ENCODE measurements around the gene RSBN1. TPM values are rescaled to one million over a fixed set of nuclear protein-coding genes. Genes with fewer than 3 reads are reported as not detected.

The RSBN1 gene
- total and polyA plus RNA-seq, 10 of the 15 experiments (the other 5 are each of a cell fraction or from before 2014, with no cell fraction given): 2.9 to 26.8 (median 11.5) TPM

DNA sequence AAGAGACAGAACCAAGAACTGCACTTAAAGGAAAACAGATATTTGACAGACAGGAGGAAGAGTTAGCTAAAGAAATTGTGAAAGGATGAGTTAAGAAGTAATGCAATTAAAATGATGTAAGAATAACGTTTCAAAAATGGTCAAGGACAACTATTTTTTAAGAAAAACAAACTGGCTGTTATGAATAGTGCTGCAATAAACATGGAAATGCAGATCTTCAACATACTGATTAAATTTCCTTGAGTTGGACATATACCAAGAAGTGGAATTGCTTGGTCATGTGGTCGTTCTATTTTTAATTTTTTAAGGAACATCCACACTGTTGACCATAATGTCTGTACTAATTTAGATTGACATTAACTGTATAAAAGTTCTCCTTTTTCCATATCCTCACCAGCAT is 29.9 kb downstream of the RSBN1 start:
- Histone ChIP-seq H2AFZ (ENCODE audit: control insufficient read depth, low read depth, low read length) (no peak overlapping the region), H3K79me2 (ENCODE audit: control insufficient read depth, insufficient read depth, low read length) (peaks cover 64% of the 10 kb centered on the region), H3K36me3 (ENCODE audit: control insufficient read depth in 2 of 2, insufficient read depth in 2 of 2, low read length in 1 of 2) (0 out of 4 replicates have a peak, but pooled peaks cover 0 to under 1% of the 10 kb centered on the region in 2 experiments), H3K4me1 (ENCODE audit: control insufficient read depth, insufficient read depth, low read length) (peaks cover 36% of the 10 kb centered on the region), H3K27ac (ENCODE audit: control insufficient read depth, insufficient read depth) (no peak overlapping the region), H3K9ac (ENCODE audit: control insufficient read depth, insufficient read depth, low read length) (no peak overlapping the region), H4K20me1 (ENCODE audit: control insufficient read depth, insufficient read depth) (no peaks in the 10 kb centered on the region), H3K27me3 (replicated peaks in 1 of 2; ENCODE audit: control insufficient read depth in 2 of 2, insufficient read depth in 2 of 2, low read length in 1 of 2) (no peaks in the 10 kb centered on the region), H3K4me3 (no peak overlapping the region), H3K4me2 (ENCODE audit: control insufficient read depth, insufficient read depth) (no peak overlapping the region), H3K9me3 (replicated peaks; ENCODE audit: control insufficient read depth, insufficient read depth, low read length) (no peaks in the 10 kb centered on the region; the same call in 2 of the 3 replicates)
- ChIA-PET CTCF (interaction anchor here (0.8 to 2.0 kb wide), 3 partner anchors 12 to 23 kb away, joined by 3 to 6 read pairs (median 4); partner anchors contain the start of gene PHTF1), POLR2A (interaction anchor here (1.0 to 1.2 kb wide), 2 partner anchors 22 to 23 kb away, joined by 3 to 7 read pairs; partner anchors contain the start of gene PHTF1), RAD21 (ENCODE audit: unreplicated experiment) (interaction anchor here (0.8 to 2.1 kb wide), 3 partner anchors 11 to 53 kb away, joined by 3 to 8 read pairs (median 3); no protein-coding TSS in a partner anchor), SMC1A (ENCODE audit: uncharacterized antibody, unreplicated experiment) (interaction anchor here (1.1 to 2.6 kb wide), 8 partner anchors 10 to 80 kb away, joined by 3 to 15 read pairs (median 7); partner anchors contain the start of gene RSBN1)
- intact Hi-C loops (cut with micrococcal nuclease; ENCODE audit: unreplicated experiment): no loop called here
- WGBS (ENCODE audit: insufficient coverage, insufficient replicate concordance, low lambda C conversion rate, missing lambda C conversion rate): 95% methylated on average over 2 of the region's 2 CpGs
- no peak for ATAC-seq
- DNase-seq (ENCODE audit: low read depth, low spot score): no peak
- TF ChIP-seq, protein P1, sequence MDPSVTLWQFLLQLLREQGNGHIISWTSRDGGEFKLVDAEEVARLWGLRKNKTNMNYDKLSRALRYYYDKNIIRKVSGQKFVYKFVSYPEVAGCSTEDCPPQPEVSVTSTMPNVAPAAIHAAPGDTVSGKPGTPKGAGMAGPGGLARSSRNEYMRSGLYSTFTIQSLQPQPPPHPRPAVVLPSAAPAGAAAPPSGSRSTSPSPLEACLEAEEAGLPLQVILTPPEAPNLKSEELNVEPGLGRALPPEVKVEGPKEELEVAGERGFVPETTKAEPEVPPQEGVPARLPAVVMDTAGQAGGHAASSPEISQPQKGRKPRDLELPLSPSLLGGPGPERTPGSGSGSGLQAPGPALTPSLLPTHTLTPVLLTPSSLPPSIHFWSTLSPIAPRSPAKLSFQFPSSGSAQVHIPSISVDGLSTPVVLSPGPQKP (IDR thresholded peaks at IDR 0.05; ENCODE audit: low read depth, low read length): no peak
- TF ChIP-seq, protein P2, sequence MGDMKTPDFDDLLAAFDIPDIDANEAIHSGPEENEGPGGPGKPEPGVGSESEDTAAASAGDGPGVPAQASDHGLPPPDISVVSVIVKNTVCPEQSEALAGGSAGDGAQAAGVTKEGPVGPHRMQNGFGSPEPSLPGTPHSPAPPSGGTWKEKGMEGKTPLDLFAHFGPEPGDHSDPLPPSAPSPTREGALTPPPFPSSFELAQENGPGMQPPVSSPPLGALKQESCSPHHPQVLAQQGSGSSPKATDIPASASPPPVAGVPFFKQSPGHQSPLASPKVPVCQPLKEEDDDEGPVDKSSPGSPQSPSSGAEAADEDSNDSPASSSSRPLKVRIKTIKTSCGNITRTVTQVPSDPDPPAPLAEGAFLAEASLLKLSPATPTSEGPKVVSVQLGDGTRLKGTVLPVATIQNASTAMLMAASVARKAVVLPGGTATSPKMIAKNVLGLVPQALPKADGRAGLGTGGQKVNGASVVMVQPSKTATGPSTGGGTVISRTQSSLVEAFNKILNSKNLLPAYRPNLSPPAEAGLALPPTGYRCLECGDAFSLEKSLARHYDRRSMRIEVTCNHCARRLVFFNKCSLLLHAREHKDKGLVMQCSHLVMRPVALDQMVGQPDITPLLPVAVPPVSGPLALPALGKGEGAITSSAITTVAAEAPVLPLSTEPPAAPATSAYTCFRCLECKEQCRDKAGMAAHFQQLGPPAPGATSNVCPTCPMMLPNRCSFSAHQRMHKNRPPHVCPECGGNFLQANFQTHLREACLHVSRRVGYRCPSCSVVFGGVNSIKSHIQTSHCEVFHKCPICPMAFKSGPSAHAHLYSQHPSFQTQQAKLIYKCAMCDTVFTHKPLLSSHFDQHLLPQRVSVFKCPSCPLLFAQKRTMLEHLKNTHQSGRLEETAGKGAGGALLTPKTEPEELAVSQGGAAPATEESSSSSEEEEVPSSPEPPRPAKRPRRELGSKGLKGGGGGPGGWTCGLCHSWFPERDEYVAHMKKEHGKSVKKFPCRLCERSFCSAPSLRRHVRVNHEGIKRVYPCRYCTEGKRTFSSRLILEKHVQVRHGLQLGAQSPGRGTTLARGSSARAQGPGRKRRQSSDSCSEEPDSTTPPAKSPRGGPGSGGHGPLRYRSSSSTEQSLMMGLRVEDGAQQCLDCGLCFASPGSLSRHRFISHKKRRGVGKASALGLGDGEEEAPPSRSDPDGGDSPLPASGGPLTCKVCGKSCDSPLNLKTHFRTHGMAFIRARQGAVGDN (IDR thresholded peaks at IDR 0.05): no peak
- TF ChIP-seq, protein P3, sequence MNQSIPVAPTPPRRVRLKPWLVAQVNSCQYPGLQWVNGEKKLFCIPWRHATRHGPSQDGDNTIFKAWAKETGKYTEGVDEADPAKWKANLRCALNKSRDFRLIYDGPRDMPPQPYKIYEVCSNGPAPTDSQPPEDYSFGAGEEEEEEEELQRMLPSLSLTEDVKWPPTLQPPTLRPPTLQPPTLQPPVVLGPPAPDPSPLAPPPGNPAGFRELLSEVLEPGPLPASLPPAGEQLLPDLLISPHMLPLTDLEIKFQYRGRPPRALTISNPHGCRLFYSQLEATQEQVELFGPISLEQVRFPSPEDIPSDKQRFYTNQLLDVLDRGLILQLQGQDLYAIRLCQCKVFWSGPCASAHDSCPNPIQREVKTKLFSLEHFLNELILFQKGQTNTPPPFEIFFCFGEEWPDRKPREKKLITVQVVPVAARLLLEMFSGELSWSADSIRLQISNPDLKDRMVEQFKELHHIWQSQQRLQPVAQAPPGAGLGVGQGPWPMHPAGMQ (IDR thresholded peaks at IDR 0.05; ENCODE audit: borderline replicate concordance): no peak
- no peak for TF ChIP-seq TBL1XR1 (IDR thresholded peaks at IDR 0.05; ENCODE audit: low read depth, low read length)
- in situ Hi-C loops (cut with MboI): no loop called here
- BruUV-seq (replicated peaks): no TSS peak
- FAIRE-seq: no peak

Data from GM12878 (cell line).